HepG2 (cell line): ENCODE measurements around the gene THEM4. TPM values are rescaled to one million over a fixed set of nuclear protein-coding genes. Genes with fewer than 3 reads are reported as not detected.

Source experiments
- ARID5B ChIP-seq: IDR thresholded peaks from 2 replicates; pipeline ENCODE4 v1.4.0; 2020; ENCODE audit warnings: mild to moderate bottlenecking, missing genetic modification reagents
- ARNT2 ChIP-seq: sonication (generic); formaldehyde crosslinking; IDR thresholded peaks from 2 replicates; pipeline ENCODE4 v1.8.0; 2022; ENCODE audit warnings: mild to moderate bottlenecking, low read depth, missing genetic modification reagents, moderate library complexity
- FOXK1 ChIP-seq: sonication (generic); formaldehyde crosslinking; IDR thresholded peaks from 2 replicates; pipeline ENCODE4 v1.4.0; 2020; ENCODE audit warnings: low read depth, missing genetic modification reagents, borderline replicate concordance
- JDP2 ChIP-seq: sonication (generic); formaldehyde crosslinking; IDR thresholded peaks from 2 replicates; pipeline ENCODE4 v1.8.1; 2022; ENCODE audit warnings: missing genetic modification reagents, borderline replicate concordance
- MED8 ChIP-seq: sonication (generic); formaldehyde crosslinking; IDR thresholded peaks from 2 replicates; pipeline ENCODE4 v1.8.1; 2023; ENCODE audit warnings: mild to moderate bottlenecking, missing genetic modification reagents; ENCODE audit not compliant: insufficient replicate concordance
- MEIS2 ChIP-seq: sonication (generic); formaldehyde crosslinking; IDR thresholded peaks from 2 replicates; pipeline ENCODE4 v1.9.0; 2021; ENCODE audit warnings: mild to moderate bottlenecking, missing genetic modification reagents
- NFAT5 ChIP-seq: sonication (generic); formaldehyde crosslinking; IDR thresholded peaks from 2 replicates; pipeline ENCODE4 v1.4.0; 2020; ENCODE audit warnings: missing genetic modification reagents
- SP5 ChIP-seq: IDR thresholded peaks from 2 replicates; pipeline ENCODE4 v1.6.1; 2016; ENCODE audit warnings: low read depth, borderline replicate concordance
- TARDBP ChIP-seq: sonication (generic); formaldehyde crosslinking; IDR thresholded peaks from 2 replicates; pipeline ENCODE4 v1.8.0; 2022; ENCODE audit warnings: mild to moderate bottlenecking, missing genetic modification reagents
- TIGD3 ChIP-seq: sonication (generic); formaldehyde crosslinking; IDR thresholded peaks from 2 replicates; pipeline ENCODE4 v1.5.1; 2020; ENCODE audit warnings: mild to moderate bottlenecking, missing genetic modification reagents, borderline replicate concordance
- ZNF264 ChIP-seq: sonication (generic); formaldehyde crosslinking; IDR thresholded peaks from 2 replicates; pipeline ENCODE4 v1.4.0; 2020; ENCODE audit warnings: missing genetic modification reagents
- ZNF746 ChIP-seq: sonication (generic); formaldehyde crosslinking; IDR thresholded peaks from 2 replicates; pipeline ENCODE4 v1.8.0; 2022; ENCODE audit warnings: mild to moderate bottlenecking, missing genetic modification reagents
- ZNF749 ChIP-seq: sonication (generic); formaldehyde crosslinking; IDR thresholded peaks from 2 replicates; pipeline ENCODE4 v1.8.0; 2022; ENCODE audit warnings: mild to moderate bottlenecking, missing genetic modification reagents, moderate library complexity, borderline replicate concordance
- polyA plus RNA-seq, 8 experiments: library from polyadenylated mRNA; depleted of rRNA in 3 of 8; stranded (reverse) in 7 of 8; unstranded in 1 of 8; fragments of >200 nt; fragmentation: Illumina TruSeq in 4 of 8; extraction: Trizol in 4 of 8; gene quantifications; 2 replicates each; pipeline versions ENCODE4 v1.2.1 to v1.2.3, GENCODE V29; 2011 to 2016; ENCODE audit warnings: low read depth in 4 of 8, missing spikeins in 1 of 8, mixed read lengths in 1 of 8; ENCODE audit not compliant: insufficient read depth in 1 of 8
- total RNA-seq, 5 experiments: library from RNA; depleted of rRNA; stranded (reverse); fragments of >200 nt; fragmentation: Illumina TruSeq; extraction: Trizol; gene quantifications; 2 replicates each; pipeline ENCODE4 v1.2.3, GENCODE V29; 2016; ENCODE audit warnings: low read depth in 1 of 5
- TF ChIP-seq, protein P1 (sequence below): sonication (generic); formaldehyde crosslinking; IDR thresholded peaks from 2 replicates; pipeline ENCODE4 v1.5.0; 2020; ENCODE audit warnings: mild to moderate bottlenecking, missing genetic modification reagents, borderline replicate concordance

The THEM4 gene
- total and polyA plus RNA-seq, 2 of the 13 experiments (the other 11 are each of a cell fraction or from before 2014, with no cell fraction given): 10.9 to 13.9 TPM

DNA sequence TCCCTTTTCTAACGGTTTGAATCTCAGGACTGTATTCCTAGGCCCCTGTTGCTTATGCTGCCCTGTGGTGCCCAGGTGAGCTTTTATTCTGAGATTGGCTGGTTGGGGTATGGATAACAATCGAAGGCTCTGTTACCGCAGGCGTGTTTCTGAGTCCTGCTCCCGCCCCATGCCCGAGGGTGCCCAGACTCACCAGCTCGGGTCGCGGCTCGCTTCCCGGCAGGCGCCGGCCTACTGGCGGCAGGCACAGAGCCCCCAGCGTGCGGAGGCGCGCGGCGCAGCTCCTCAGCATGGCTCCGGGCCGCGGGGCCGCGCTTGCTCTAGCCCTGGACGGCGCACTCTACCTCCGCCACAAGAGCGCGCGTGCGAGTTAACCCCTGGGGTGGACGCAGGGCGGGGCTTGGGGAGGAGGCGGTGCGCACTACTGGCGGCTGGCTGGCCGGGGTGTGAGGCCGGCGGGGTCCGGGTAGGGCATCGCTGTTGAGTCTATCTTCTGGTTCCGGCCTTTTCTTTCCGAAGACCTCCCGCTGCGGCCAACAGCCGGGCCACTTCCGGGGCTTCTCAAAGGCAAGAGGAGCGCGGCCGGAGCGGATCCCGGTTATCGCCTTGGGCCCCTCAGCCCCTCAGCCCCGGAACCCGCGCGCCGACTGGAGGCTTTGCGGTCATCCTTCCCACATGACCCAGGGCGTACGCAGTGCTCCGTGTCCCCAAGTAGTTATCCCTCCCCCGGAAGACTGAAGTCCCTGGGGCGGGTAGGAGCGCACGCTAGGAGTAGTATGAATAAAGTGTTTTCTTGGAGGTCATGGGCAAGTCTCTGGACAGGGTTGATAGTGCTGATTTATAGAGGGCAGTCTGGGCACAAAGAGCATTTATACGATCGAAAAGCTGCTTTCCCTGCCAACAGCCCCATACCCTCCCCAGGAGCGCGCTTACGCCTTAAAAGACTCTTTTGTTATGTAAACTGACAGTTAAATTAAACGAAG lies at the start of gene THEM4 (continued):
- TF ChIP-seq TIGD3 (CRISPR knock-in tag) (no peak), NFAT5 (CRISPR knock-in tag) (no peak), ARID5B (peak; percentile 62; the same call in 1 of the 2 replicates), ZNF746 (peak; percentile 77), TARDBP (peak; percentile 75; the same call in 1 of the 2 replicates), SP5 (CRISPR knock-in tag) (peak; percentile 41; the same call in 1 of the 2 replicates), ARNT2 (CRISPR knock-in tag) (no peak; the same call in 1 of the 2 replicates), JDP2 (CRISPR knock-in tag) (no peak), ZNF749 (CRISPR knock-in tag) (peak; percentile 86; the same call in 1 of the 2 replicates), ZNF264 (CRISPR knock-in tag) (peak; percentile 73), FOXK1 (CRISPR knock-in tag) (0 out of 2 replicates have a peak, but pooled peaks have one; percentile 65), MED8 (peak; percentile 83), MEIS2 (CRISPR knock-in tag) (peak; percentile 77; the same call in 1 of the 2 replicates)
- TF ChIP-seq, protein P1, sequence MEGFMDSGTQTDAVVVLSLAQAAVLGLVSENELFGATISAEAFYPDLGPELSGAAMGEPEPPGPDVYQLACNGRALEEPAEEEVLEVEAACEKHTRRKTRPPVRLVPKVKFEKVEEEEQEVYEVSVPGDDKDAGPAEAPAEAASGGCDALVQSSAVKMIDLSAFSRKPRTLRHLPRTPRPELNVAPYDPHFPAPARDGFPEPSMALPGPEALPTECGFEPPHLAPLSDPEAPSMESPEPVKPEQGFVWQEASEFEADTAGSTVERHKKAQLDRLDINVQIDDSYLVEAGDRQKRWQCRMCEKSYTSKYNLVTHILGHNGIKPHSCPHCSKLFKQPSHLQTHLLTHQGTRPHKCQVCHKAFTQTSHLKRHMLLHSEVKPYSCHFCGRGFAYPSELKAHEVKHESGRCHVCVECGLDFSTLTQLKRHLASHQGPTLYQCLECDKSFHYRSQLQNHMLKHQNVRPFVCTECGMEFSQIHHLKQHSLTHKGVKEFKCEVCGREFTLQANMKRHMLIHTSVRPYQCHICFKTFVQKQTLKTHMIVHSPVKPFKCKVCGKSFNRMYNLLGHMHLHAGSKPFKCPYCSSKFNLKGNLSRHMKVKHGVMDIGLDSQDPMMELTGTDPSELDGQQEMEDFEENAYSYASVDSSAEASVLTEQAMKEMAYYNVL: peak; percentile 61; the same call in 1 of the 2 replicates
